Colonic mucosa (tissue), 4 donors: ENCODE measurements around the gene CD274. TPM values are rescaled to one million over a fixed set of nuclear protein-coding genes. Genes with fewer than 3 reads are reported as not detected.

Source experiments
- DNase-seq: peaks from one replicate; pipeline ENCODE4 v3.0.0-alpha.2; 2020
- H3K27ac ChIP-seq: fragments of 200-600 bp; one replicate; pipeline ENCODE4 v1.8.0; 2021
- H3K27me3 ChIP-seq: fragments of 200-600 bp; one replicate; pipeline ENCODE4 v1.8.0; 2021
- H3K36me3 ChIP-seq: fragments of 200-600 bp; one replicate; pipeline ENCODE4 v1.8.0; 2021
- H3K4me1 ChIP-seq: fragments of 200-600 bp; one replicate; pipeline ENCODE4 v1.8.0; 2021; ENCODE audit warnings: mild to moderate bottlenecking
- H3K4me3 ChIP-seq: fragments of 200-600 bp; one replicate; pipeline ENCODE4 v1.8.0; 2021
- H3K9ac ChIP-seq, 2 donors: one replicate each; pipeline ENCODE4 v1.7.0; 2013; ENCODE audit warnings: control low read depth in 2 of 2, low read depth in 2 of 2, low read length in 2 of 2
- H3K9me3 ChIP-seq: fragments of 200-600 bp; one replicate; pipeline ENCODE4 v1.8.0; 2021
- intact Hi-C: fragments of 100-400 bp; cut with DNase I; formaldehyde crosslinking; loops from one replicate; pipeline ENCODE4 v1.14.1; 2022
- total RNA-seq, 2 donors: library from RNA; stranded (reverse); fragmentation: NEBNext Ultra II Directional in 1 of 2; extraction: Animal tissue kit (Norgen Biotek cat#: 25700) in 1 of 2; gene quantifications; one replicate each; pipeline ENCODE4 v1.2.1, GENCODE V29; 2021
- TF ChIP-seq, protein P1 (sequence below): fragments of 200-600 bp; IDR thresholded peaks from one replicate; pipeline ENCODE4 v1.8.0; 2022; ENCODE audit warnings: antibody characterized with exemption, mild to moderate bottlenecking
- donor health status: healthy.
- donor health status: DM: no; HTN: no; CAD: no.
- donor health status: DM: no; HTN: no; CAD: no.

CD274 gene
- total RNA-seq, 2 donors from 2014 or later = 1.6 to 2.0 TPM

DNA sequence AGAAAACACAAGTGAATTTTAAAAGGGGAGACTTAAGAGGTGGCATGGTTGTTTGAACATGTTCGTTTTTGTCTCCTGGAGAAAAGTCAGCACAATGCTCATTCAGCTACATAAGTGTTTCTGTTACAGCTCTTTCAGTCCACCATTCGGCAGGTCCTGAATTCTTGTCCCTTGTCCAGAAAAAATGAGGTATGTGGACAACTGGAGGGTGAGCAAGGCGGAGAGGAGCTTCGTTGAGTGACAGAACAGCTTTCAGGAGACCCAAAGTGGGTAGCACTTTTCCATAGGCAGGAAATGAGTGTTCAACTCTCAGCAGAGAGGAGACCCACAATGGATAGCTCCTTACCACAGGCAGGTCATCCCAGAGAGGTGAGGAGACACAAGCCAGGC lies 64.9 kb downstream of the CD274 start:
- Histone ChIP-seq H3K36me3 (no peaks in the 10 kb centered on the region), H3K4me3 (no peak overlapping the region), H3K27ac (no peak overlapping the region), H3K27me3 (no peaks in the 10 kb centered on the region), H3K4me1 (no peaks in the 10 kb centered on the region), H3K9ac (no peak overlapping the region), H3K9me3 (no peaks in the 10 kb centered on the region)
- intact Hi-C loops = no loop called here
- DNase-seq = no peak
- TF ChIP-seq, protein P1, sequence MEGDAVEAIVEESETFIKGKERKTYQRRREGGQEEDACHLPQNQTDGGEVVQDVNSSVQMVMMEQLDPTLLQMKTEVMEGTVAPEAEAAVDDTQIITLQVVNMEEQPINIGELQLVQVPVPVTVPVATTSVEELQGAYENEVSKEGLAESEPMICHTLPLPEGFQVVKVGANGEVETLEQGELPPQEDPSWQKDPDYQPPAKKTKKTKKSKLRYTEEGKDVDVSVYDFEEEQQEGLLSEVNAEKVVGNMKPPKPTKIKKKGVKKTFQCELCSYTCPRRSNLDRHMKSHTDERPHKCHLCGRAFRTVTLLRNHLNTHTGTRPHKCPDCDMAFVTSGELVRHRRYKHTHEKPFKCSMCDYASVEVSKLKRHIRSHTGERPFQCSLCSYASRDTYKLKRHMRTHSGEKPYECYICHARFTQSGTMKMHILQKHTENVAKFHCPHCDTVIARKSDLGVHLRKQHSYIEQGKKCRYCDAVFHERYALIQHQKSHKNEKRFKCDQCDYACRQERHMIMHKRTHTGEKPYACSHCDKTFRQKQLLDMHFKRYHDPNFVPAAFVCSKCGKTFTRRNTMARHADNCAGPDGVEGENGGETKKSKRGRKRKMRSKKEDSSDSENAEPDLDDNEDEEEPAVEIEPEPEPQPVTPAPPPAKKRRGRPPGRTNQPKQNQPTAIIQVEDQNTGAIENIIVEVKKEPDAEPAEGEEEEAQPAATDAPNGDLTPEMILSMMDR = no peak

DNA sequence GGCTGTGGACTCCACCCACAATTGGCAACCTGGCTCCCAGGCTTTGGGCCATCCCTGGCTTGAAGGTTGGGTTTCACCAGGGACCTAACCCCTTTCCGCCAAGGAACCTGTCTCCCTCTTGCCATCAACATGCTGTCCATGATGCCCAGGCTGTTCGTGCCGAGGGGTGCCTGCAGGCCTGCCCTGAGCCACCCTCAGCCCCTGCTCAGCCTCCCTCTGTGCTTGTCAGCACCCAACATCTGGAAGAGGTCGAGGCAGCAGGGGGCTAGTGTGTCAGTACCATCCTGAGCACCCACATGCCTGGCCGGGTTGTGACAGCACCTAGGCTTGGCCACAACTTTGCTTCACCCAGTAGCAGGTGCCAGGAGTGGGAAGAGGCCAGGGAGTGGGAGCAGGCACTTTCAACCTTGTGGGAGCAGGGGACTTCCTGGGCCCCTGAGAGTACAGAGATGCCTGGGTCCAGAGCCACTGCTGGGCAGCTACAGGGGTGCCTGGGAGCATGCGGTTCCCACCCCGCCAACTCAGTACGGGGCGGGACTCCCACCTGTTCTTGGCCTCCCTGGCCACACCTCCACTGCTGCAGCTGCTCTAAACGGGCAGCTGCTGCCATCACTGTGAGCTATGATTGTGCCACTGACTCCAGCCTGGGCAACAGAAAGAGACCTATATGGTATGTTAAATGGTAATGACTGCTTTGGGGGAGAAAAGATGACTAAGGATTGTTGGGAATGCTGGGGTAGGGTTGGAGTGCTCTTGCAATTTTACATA lies 66.3 kb downstream of the CD274 start:
- Histone ChIP-seq H3K4me1 (no peaks in the 10 kb centered on the region), H3K36me3 (no peaks in the 10 kb centered on the region), H3K27ac (no peak overlapping the region), H3K9me3 (no peaks in the 10 kb centered on the region), H3K4me3 (no peak overlapping the region), H3K27me3 (no peaks in the 10 kb centered on the region), H3K9ac (no peak overlapping the region)
- no peak for DNase-seq
- intact Hi-C loops = no loop called here
- TF ChIP-seq, protein P1 = no peak

DNA sequence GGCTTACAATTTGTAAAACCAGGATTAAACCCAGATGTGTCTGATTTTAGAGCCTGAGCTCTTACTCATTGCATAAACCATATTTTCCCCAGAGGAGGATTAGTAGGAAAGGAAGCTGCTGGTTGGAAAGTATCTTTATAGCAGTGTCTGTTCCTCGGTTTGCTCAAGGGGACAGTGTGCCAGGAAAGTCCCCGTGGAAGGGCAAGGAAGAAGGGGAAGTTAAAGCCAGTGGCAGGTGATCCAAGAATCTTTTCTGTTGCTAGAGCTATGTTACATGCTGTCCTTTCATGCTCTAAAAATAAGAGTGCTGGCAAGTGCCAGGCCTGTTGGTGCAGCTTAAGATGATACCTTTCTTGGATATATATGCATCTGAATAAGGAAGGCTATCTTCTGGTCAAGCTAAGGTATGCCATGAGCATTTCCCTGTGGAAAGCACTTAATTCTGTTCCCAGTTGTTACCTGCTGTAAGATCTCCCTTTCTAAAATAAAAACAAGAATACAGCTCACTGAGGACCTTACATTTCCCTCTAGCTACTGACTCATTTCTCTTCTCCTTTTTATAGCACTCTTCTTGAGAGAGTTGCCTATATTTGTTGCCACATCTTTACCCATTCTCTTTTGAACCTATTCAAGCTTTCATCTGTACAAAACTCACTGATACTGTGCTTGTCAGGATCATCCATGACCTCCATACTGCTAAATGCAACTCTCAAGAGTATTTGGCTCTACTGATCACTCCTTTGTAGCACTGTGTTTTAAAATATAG lies 68.0 kb downstream of the CD274 start:
- Histone ChIP-seq H3K4me3 (no peak overlapping the region), H3K4me1 (no peaks in the 10 kb centered on the region), H3K36me3 (no peaks in the 10 kb centered on the region), H3K27ac (no peak overlapping the region), H3K9me3 (no peaks in the 10 kb centered on the region), H3K9ac (no peak overlapping the region), H3K27me3 (no peaks in the 10 kb centered on the region)
- TF ChIP-seq, protein P1 = no peak
- no peak for DNase-seq
- intact Hi-C loops = no loop called here

DNA sequence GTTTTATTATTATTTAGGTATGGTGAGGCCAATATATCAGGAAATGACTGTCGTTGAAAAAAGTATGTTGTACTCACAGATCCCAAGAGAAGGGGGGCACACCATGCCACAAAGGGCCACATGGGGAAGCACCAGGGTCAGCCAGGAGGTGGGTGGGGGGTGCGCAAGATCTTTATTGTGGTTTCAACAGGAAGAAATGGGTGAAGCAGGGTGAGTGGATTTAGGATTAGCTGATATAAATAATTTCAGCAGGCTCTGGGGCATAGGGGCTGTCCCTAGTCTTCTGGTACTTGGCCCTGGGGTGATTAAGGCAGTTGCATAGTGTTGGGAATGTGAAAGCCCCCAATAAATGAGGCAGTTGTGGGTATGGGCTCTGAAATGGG lies 68.6 kb downstream of the CD274 start:
- no peak overlapping the region for H3K27ac ChIP-seq
- H3K27me3 ChIP-seq = no peaks in the 10 kb centered on the region
- no peaks in the 10 kb centered on the region for H3K4me1 ChIP-seq
- TF ChIP-seq, protein P1 = no peak
- no peaks in the 10 kb centered on the region for H3K36me3 ChIP-seq
- H3K4me3 ChIP-seq = no peak overlapping the region
- no peaks in the 10 kb centered on the region for H3K9me3 ChIP-seq
- no peak overlapping the region for H3K9ac ChIP-seq
- intact Hi-C loops = no loop called here
- DNase-seq = no peak

Other genes starting within 250 kb of the CD274 start
- gene INSL4, start 219.1 kb upstream of the CD274 start, total RNA-seq = not detected
- gene RLN2, start 145.8 kb upstream of the CD274 start, total RNA-seq = under 1 TPM; 0.48 to 0.74 TPM
- under 1 TPM; 0.48 to 0.59 TPM for gene RLN1, start 110.7 kb upstream of the CD274 start, total RNA-seq
- 10 to 100 TPM; 55.9 to 56.2 TPM for gene PLGRKT, start 12.6 kb upstream of the CD274 start, total RNA-seq
- 1 to 10 TPM in 1 of 2 donors, under 1 TPM in 1; 0.15 to 1.0 TPM for gene PDCD1LG2, start 60.0 kb downstream of the CD274 start, total RNA-seq
- 10 to 100 TPM; 12.8 to 17.9 TPM for gene RIC1, start 178.6 kb downstream of the CD274 start, total RNA-seq